C4-2B (cell line): ENCODE data around the gene PCBP4.

Experiments used
- CTCF ChIP-seq: fragments of 450-650 bp; conservative IDR thresholded peaks from 2 replicates; pipeline ENCODE4 v1.5.1; 2017; ENCODE audit warnings: mild to moderate bottlenecking
- ZFX ChIP-seq: fragments of 450-650 bp; IDR thresholded peaks from 2 replicates; pipeline ENCODE4 v1.6.1; 2017

- no peak for TF ChIP-seq CTCF
- TF ChIP-seq ZFX = no peak
These were observed 20.3 kb upstream of the PCBP4 start for GRCh38 chr3:51987568-51987967.
